ENCODE measurements around the gene IQCH.
A peak's percentile ranks its signal among the peaks of the same experiment; 100 is the strongest.
"Not testable (repeated sequence)": the region's sequence is repeated elsewhere in the genome, so short reads cannot be mapped to it uniquely, and the experiment has no call there.

Gene IQCH

DNA sequence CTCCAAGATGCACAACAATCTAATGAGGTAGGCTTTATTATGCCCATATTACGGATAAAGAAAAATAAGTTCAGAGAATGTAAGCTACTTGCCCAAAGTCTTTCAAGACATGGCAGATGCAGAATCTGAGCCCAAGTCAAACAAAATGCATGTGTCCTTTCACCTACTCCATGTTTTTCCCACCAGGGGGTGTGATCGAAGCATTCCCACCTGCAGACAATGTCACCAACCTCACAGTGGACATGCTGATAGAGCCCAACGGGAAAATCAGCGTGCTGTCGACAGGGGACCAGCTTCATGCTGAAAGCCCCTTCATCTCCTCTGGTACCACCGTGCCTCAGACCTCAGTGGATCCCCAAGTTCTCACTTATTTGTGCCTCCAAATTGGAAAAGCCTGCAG, 166.5 kb downstream of the IQCH start:
- Histone ChIP-seq H3K9ac (ENCODE audit: low read length) (no peak overlapping the region), H3F3A (ENCODE audit: insufficient read depth, low read length) (no peaks in the 10 kb centered on the region), H3K27me3 (ENCODE audit: insufficient read depth, low read length) (no peaks in the 10 kb centered on the region), H2AFZ (ENCODE audit: low read length) (no peak overlapping the region), H3K4me2 (ENCODE audit: low read length) (no peak overlapping the region), H3K9me2 (ENCODE audit: low read depth, low read length) (no peaks in the 10 kb centered on the region), H3K27ac (ENCODE audit: low read depth, low read length, poor library complexity, severe bottlenecking) (no peak overlapping the region), H3K79me2 (ENCODE audit: insufficient read depth, low read length) (no peaks in the 10 kb centered on the region), H3K9me3 (ENCODE audit: low read length) (no peaks in the 10 kb centered on the region), H4K20me1 (ENCODE audit: insufficient read depth, low read length) (no peaks in the 10 kb centered on the region), H3K36me3 (ENCODE audit: insufficient read depth, low read length) (no peaks in the 10 kb centered on the region), H3K4me1 (ENCODE audit: insufficient read depth, low read length, severe bottlenecking) (peaks cover 22% of the 10 kb centered on the region), H3K4me3 (ENCODE audit: low read depth, low read length, poor library complexity, severe bottlenecking) (no peak overlapping the region)
- TF ChIP-seq EZH2 (IDR thresholded peaks at IDR 0.05; ENCODE audit: borderline replicate concordance, low read length): no peak
- TF ChIP-seq, protein P1, sequence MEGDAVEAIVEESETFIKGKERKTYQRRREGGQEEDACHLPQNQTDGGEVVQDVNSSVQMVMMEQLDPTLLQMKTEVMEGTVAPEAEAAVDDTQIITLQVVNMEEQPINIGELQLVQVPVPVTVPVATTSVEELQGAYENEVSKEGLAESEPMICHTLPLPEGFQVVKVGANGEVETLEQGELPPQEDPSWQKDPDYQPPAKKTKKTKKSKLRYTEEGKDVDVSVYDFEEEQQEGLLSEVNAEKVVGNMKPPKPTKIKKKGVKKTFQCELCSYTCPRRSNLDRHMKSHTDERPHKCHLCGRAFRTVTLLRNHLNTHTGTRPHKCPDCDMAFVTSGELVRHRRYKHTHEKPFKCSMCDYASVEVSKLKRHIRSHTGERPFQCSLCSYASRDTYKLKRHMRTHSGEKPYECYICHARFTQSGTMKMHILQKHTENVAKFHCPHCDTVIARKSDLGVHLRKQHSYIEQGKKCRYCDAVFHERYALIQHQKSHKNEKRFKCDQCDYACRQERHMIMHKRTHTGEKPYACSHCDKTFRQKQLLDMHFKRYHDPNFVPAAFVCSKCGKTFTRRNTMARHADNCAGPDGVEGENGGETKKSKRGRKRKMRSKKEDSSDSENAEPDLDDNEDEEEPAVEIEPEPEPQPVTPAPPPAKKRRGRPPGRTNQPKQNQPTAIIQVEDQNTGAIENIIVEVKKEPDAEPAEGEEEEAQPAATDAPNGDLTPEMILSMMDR (IDR thresholded peaks at IDR 0.05; ENCODE audit: low read length): no peak

DNA sequence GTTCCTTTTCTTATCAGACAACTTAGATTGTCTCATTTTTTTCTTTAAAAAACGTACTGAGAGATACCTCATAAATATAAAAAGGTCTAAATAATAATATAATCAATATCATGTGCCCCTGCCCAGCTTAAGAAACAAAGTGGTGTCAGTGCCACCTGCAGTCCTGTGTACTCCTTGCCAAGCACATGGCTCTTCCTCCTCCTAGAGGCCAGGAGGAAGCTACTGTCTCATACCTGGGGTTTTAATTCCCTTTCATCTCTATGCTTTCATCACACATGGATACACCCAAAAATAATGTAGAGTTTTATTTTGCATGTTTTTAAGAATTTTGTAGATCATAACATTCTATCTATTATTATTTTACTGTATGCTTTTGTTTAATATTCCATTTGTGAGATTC, 167.7 kb downstream of the IQCH start:
- H3K4me2 ChIP-seq (ENCODE audit: low read length): no peak overlapping the region
- H3F3A ChIP-seq (ENCODE audit: insufficient read depth, low read length): no peaks in the 10 kb centered on the region
- H2AFZ ChIP-seq (ENCODE audit: low read length): no peak overlapping the region
- peaks cover 22% of the 10 kb centered on the region for H3K4me1 ChIP-seq (ENCODE audit: insufficient read depth, low read length, severe bottlenecking)
- no peaks in the 10 kb centered on the region for H3K27me3 ChIP-seq (ENCODE audit: insufficient read depth, low read length)
- H3K9me2 ChIP-seq (ENCODE audit: low read depth, low read length): no peaks in the 10 kb centered on the region
- no peaks in the 10 kb centered on the region for H3K36me3 ChIP-seq (ENCODE audit: insufficient read depth, low read length)
- H4K20me1 ChIP-seq (ENCODE audit: insufficient read depth, low read length): no peaks in the 10 kb centered on the region
- no peaks in the 10 kb centered on the region for H3K79me2 ChIP-seq (ENCODE audit: insufficient read depth, low read length)
- H3K9me3 ChIP-seq (ENCODE audit: low read length): no peaks in the 10 kb centered on the region
- H3K4me3 ChIP-seq (ENCODE audit: low read depth, low read length, poor library complexity, severe bottlenecking): no peak overlapping the region
- no peak overlapping the region for H3K27ac ChIP-seq (ENCODE audit: low read depth, low read length, poor library complexity, severe bottlenecking)
- no peak overlapping the region for H3K9ac ChIP-seq (ENCODE audit: low read length)
- TF ChIP-seq EZH2 (IDR thresholded peaks at IDR 0.05; ENCODE audit: borderline replicate concordance, low read length): no peak
- TF ChIP-seq, protein P1 (IDR thresholded peaks at IDR 0.05; ENCODE audit: low read length): peak; percentile 12; the same call in 1 of the 2 replicates

- no peak overlapping the region for H3K4me3 ChIP-seq (ENCODE audit: low read depth, low read length, poor library complexity, severe bottlenecking)
- no peak overlapping the region for H3K9ac ChIP-seq (ENCODE audit: low read length)
- no peaks in the 10 kb centered on the region for H3K4me1 ChIP-seq (ENCODE audit: insufficient read depth, low read length, severe bottlenecking)
- no peaks in the 10 kb centered on the region for H3F3A ChIP-seq (ENCODE audit: insufficient read depth, low read length)
- no peaks in the 10 kb centered on the region for H3K9me2 ChIP-seq (ENCODE audit: low read depth, low read length)
- no peak overlapping the region for H2AFZ ChIP-seq (ENCODE audit: low read length)
- no peak overlapping the region for H3K27ac ChIP-seq (ENCODE audit: low read depth, low read length, poor library complexity, severe bottlenecking)
- H3K36me3 ChIP-seq (ENCODE audit: insufficient read depth, low read length): no peaks in the 10 kb centered on the region
- TF ChIP-seq, protein P1 (IDR thresholded peaks at IDR 0.05; ENCODE audit: low read length): peak; percentile 87
- TF ChIP-seq EZH2 (IDR thresholded peaks at IDR 0.05; ENCODE audit: borderline replicate concordance, low read length): no peak
- H3K27me3 ChIP-seq (ENCODE audit: insufficient read depth, low read length): no peaks in the 10 kb centered on the region
- H3K4me2 ChIP-seq (ENCODE audit: low read length): no peak overlapping the region
- H3K79me2 ChIP-seq (ENCODE audit: insufficient read depth, low read length): no peaks in the 10 kb centered on the region
- no peaks in the 10 kb centered on the region for H4K20me1 ChIP-seq (ENCODE audit: insufficient read depth, low read length)
- H3K9me3 ChIP-seq (ENCODE audit: low read length): no peaks in the 10 kb centered on the region
Observed at GRCh38 chr15:67433495-67434099, 179.0 kb downstream of the IQCH start.

- H3K27ac ChIP-seq (ENCODE audit: low read depth, low read length, poor library complexity, severe bottlenecking); H4K20me1 ChIP-seq (ENCODE audit: insufficient read depth, low read length); H3K9me3 ChIP-seq (ENCODE audit: low read length); H3K4me3 ChIP-seq (ENCODE audit: low read depth, low read length, poor library complexity, severe bottlenecking); H2AFZ ChIP-seq (ENCODE audit: low read length); H3K79me2 ChIP-seq (ENCODE audit: insufficient read depth, low read length); H3K9me2 ChIP-seq (ENCODE audit: low read depth, low read length); H3F3A ChIP-seq (ENCODE audit: insufficient read depth, low read length); H3K9ac ChIP-seq (ENCODE audit: low read length); H3K36me3 ChIP-seq (ENCODE audit: insufficient read depth, low read length); H3K4me1 ChIP-seq (ENCODE audit: insufficient read depth, low read length, severe bottlenecking); H3K27me3 ChIP-seq (ENCODE audit: insufficient read depth, low read length); H3K4me2 ChIP-seq (ENCODE audit: low read length): not testable (repeated sequence)
Observed at GRCh38 chr15:67436351-67437250, 182.0 kb downstream of the IQCH start.
